CD4-positive, CD25-positive, alpha-beta regulatory T cell (primary cell): Measurements from ENCODE around the gene CLTCL1. TPM values are rescaled to one million over a fixed set of nuclear protein-coding genes. Genes with fewer than 3 reads are reported as not detected.
A peak's percentile ranks its signal among the peaks of the same experiment; 100 is the strongest.

Source experiments
- ATAC-seq, 2 donors: fragments of 150-1000 bp; cut with Tn5 transposase; one replicate each; pipeline ENCODE4 v1.10.0; 2021; ENCODE audit warnings: low read depth in 2 of 2, moderate number of reproducible peaks in 2 of 2, moderate library complexity in 1 of 2
- DNase-seq, 3 donors: peaks; one replicate each; pipeline versions ENCODE4 v3.0.0 to v3.0.0-alpha.2; 2012 to 2022; ENCODE audit warnings: mixed read lengths in 1 of 3
- H3K27ac ChIP-seq: one replicate; pipeline ENCODE4 v1.7.0; 2013; ENCODE audit warnings: mild to moderate bottlenecking, low read length; ENCODE audit not compliant: insufficient read depth, poor library complexity, severe bottlenecking
- H3K27me3 ChIP-seq: one replicate; pipeline ENCODE4 v1.7.0; 2013; ENCODE audit warnings: low read length; ENCODE audit not compliant: control insufficient read depth, insufficient read depth
- H3K36me3 ChIP-seq: one replicate; pipeline ENCODE4 v1.7.0; 2013; ENCODE audit warnings: mild to moderate bottlenecking, low read length, moderate library complexity; ENCODE audit not compliant: control insufficient read depth, insufficient read depth
- H3K4me1 ChIP-seq: 2 replicates; pipeline ENCODE4 v1.7.0; 2013; ENCODE audit warnings: mild to moderate bottlenecking, low read length; ENCODE audit not compliant: insufficient read depth, control insufficient read depth, poor library complexity, severe bottlenecking
- H3K4me3 ChIP-seq: one replicate; pipeline ENCODE4 v1.7.0; 2013; ENCODE audit warnings: low read depth, mild to moderate bottlenecking, low read length, moderate library complexity
- H3K9me3 ChIP-seq, 2 experiments: 1 replicate in 1 of 2; 2 replicates in 1 of 2; pipeline ENCODE4 v1.7.0; 2013; ENCODE audit warnings: low read length in 2 of 2, mild to moderate bottlenecking in 1 of 2, moderate library complexity in 1 of 2; ENCODE audit not compliant: control insufficient read depth in 2 of 2
- H3K27ac Mint-ChIP-seq, 3 donors: one replicate each; pipeline ENCODE4 v1.8.0; 2020 to 2022; ENCODE audit warnings: mild to moderate bottlenecking in 3 of 3, mixed read lengths in 3 of 3, moderate library complexity in 2 of 3
- H3K27me3 Mint-ChIP-seq: one replicate; pipeline ENCODE4 v1.8.0; 2022; ENCODE audit warnings: mild to moderate bottlenecking, mixed read lengths
- H3K36me3 Mint-ChIP-seq: one replicate; pipeline ENCODE4 v1.8.0; 2020; ENCODE audit warnings: mixed read lengths
- H3K4me1 Mint-ChIP-seq, 4 donors: one replicate each; pipeline ENCODE4 v1.8.0; 2020 to 2022; ENCODE audit warnings: mixed read lengths in 4 of 4, mild to moderate bottlenecking in 1 of 4
- H3K4me3 Mint-ChIP-seq, 4 donors: one replicate each; pipeline ENCODE4 v1.8.0; 2020 to 2022; ENCODE audit warnings: mild to moderate bottlenecking in 4 of 4, mixed read lengths in 4 of 4, moderate library complexity in 3 of 4
- H3K9me3 Mint-ChIP-seq, 7 donors: one replicate each; pipeline ENCODE4 v1.8.0; 2020 to 2022; ENCODE audit warnings: mixed read lengths in 7 of 7, mild to moderate bottlenecking in 3 of 7, moderate library complexity in 2 of 7
- polyA plus RNA-seq, 4 donors: library from polyadenylated mRNA; unstranded; fragments of 300-500 nt; fragmentation: Illumina TruSeq; gene quantifications; one replicate each; pipeline ENCODE4 v1.2.3, GENCODE V29; 2021
- total RNA-seq: library from RNA; stranded (reverse); gene quantifications from one replicate; pipeline ENCODE4 v1.2.3, GENCODE V29; 2022

The CLTCL1 gene
- total and polyA plus RNA-seq, 5 donors from 2014 or later: 0.20 to 0.55 (median 0.34) TPM

- H3K27ac ChIP-seq: no peak overlapping the region
- peaks cover 4% of the 10 kb centered on the region for H3K4me1 ChIP-seq
- peak overlapping the region in 1 of 4 donors; percentile 64 for H3K4me3 Mint-ChIP-seq
- no peaks in the 10 kb centered on the region for H3K36me3 Mint-ChIP-seq
- ATAC-seq (no peak), DNase-seq (no peak)
- no peaks in the 10 kb centered on the region for H3K9me3 ChIP-seq
- peaks cover 2% of the 10 kb centered on the region for H3K27me3 Mint-ChIP-seq
- H3K36me3 ChIP-seq: no peaks in the 10 kb centered on the region
- H3K4me1 Mint-ChIP-seq: peaks cover 1 to 18% (median 9%) of the 10 kb centered on the region in 4 donors
- peaks cover 0 to 1% (median 0%) of the 10 kb centered on the region in 7 donors for H3K9me3 Mint-ChIP-seq
- no peak overlapping the region for H3K27ac Mint-ChIP-seq
- H3K27me3 ChIP-seq: no peaks in the 10 kb centered on the region
- no peak overlapping the region for H3K4me3 ChIP-seq
These were observed 107.1 kb downstream of the CLTCL1 start for GRCh38 chr22:19184276-19184997.

- H3K9me3 ChIP-seq: no peaks in the 10 kb centered on the region
- DNase-seq: no peak
- H3K27me3 ChIP-seq: no peaks in the 10 kb centered on the region
- Mint-ChIP-seq H3K9me3 (peaks cover 0 to 1% (median 0%) of the 10 kb centered on the region in 7 donors), H3K4me3 (no peak overlapping the region), H3K4me1 (peaks cover 5 to 22% (median 13%) of the 10 kb centered on the region in 4 donors), H3K36me3 (no peaks in the 10 kb centered on the region), H3K27ac (no peak overlapping the region), H3K27me3 (no peaks in the 10 kb centered on the region)
- ATAC-seq: no peak
- no peaks in the 10 kb centered on the region for H3K36me3 ChIP-seq
- H3K27ac ChIP-seq: no peak overlapping the region
- H3K4me1 ChIP-seq: peaks cover 10% of the 10 kb centered on the region
- H3K4me3 ChIP-seq: no peak overlapping the region
These were observed 108.3 kb downstream of the CLTCL1 start for GRCh38 chr22:19183216-19183615.

DNA sequence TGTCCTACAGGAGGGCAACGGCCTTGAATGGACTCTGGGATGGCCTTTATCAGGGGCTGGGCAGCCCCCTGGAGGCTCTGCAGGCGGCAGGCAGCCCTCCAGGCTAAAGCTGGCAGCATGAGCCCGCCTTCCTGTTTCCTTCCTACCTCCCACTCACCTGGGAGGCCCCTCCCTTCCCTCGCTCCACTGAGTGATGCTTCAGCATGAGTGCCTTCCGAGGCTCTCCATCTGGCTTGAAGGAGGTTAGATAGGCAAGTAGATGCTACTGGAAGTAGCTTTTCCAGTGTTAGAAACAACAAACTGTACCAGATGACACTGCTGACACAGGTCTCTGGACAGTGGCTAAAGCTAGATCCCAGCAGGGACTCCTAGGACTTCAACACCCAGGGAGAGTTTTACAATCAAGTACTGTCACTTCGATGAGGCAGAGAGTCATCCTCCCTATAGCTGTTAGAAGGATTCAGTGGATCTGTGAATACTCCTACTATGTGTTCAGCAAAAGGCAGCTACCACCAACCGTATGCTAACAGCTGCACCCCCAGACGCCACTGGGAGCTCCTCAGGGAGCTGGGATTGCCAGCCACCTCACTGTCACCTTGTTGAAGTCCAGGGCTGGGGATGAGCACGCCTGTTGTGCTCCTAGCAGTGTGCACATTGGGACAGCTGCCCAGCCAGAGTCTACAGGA is 108.9 kb downstream of the CLTCL1 start:
- DNase-seq (peak in 1 of 3 donors; percentile 33), ATAC-seq (no peak)
- Mint-ChIP-seq H3K36me3 (no peaks in the 10 kb centered on the region), H3K27ac (peak overlapping the region in 1 of 3 donors; percentile 80), H3K27me3 (no peaks in the 10 kb centered on the region), H3K4me3 (peak overlapping the region in 3 of 4 donors; percentile 29 to 71 (median 48)), H3K9me3 (peaks cover 0 to 1% (median 0%) of the 10 kb centered on the region in 7 donors), H3K4me1 (peaks cover 5 to 22% (median 13%) of the 10 kb centered on the region in 4 donors)
- Histone ChIP-seq H3K4me1 (peaks cover 14% of the 10 kb centered on the region), H3K4me3 (no peak overlapping the region), H3K27me3 (no peaks in the 10 kb centered on the region), H3K27ac (no peak overlapping the region), H3K36me3 (no peaks in the 10 kb centered on the region), H3K9me3 (no peaks in the 10 kb centered on the region)

DNA sequence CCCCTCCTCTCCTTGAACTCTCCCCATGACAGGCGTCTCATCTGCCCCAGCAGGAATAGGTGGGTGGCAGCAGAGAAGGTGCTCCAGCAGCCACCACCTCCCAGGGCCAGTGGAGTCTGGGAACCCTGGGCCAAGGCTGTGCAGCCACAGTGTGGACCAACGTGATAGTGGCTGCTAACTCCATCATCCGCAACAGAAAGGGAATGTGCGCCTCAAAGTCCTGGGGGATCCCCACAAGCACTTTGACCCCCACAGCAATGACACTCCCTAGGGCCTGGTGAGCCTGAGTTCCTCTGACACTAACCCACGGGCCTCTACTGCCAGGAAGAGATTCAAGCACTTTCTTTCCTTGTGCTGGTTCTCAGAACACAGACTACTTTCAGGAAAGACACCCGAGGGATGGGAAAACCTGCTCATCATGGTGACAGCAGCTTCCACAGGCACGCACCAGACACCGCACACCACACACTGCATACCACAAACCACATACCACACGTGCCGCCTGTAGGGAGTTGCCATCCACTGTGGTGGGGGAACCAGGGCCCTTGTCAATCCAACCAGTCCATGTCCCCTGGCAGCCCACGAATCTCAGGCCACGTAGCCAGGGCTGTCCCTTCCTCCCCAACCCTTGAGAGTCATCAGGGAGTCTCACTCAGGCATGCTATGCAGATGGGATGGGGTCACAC is 109.6 kb downstream of the CLTCL1 start:
- Mint-ChIP-seq H3K27ac (peak overlapping the region in 1 of 3 donors; percentile 80), H3K27me3 (no peaks in the 10 kb centered on the region), H3K9me3 (peaks cover 0 to 1% (median 0%) of the 10 kb centered on the region in 7 donors), H3K4me3 (peak overlapping the region; percentile 7 to 71 (median 49)), H3K36me3 (no peaks in the 10 kb centered on the region), H3K4me1 (peaks cover 5 to 22% (median 13%) of the 10 kb centered on the region in 4 donors)
- ATAC-seq: no peak
- H3K27me3 ChIP-seq: no peaks in the 10 kb centered on the region
- H3K4me1 ChIP-seq: peaks cover 20% of the 10 kb centered on the region
- H3K36me3 ChIP-seq: no peaks in the 10 kb centered on the region
- no peak overlapping the region for H3K4me3 ChIP-seq
- no peaks in the 10 kb centered on the region for H3K9me3 ChIP-seq
- no peak overlapping the region for H3K27ac ChIP-seq
- no peak for DNase-seq

- Histone ChIP-seq H3K36me3 (no peaks in the 10 kb centered on the region), H3K27ac (no peak overlapping the region), H3K4me3 (no peak overlapping the region), H3K4me1 (peaks cover 20% of the 10 kb centered on the region), H3K9me3 (no peaks in the 10 kb centered on the region), H3K27me3 (no peaks in the 10 kb centered on the region)
- ATAC-seq (no peak), DNase-seq (no peak)
- Mint-ChIP-seq H3K4me1 (peaks cover 5 to 27% (median 13%) of the 10 kb centered on the region in 4 donors), H3K27ac (no peak overlapping the region), H3K4me3 (peak overlapping the region in 1 of 4 donors; percentile 71), H3K27me3 (no peaks in the 10 kb centered on the region), H3K9me3 (peaks cover 0 to 1% (median 0%) of the 10 kb centered on the region in 7 donors), H3K36me3 (no peaks in the 10 kb centered on the region)
These were observed 110.6 kb downstream of the CLTCL1 start for GRCh38 chr22:19180740-19181410.

- ATAC-seq (no peak), DNase-seq (no peak)
- Mint-ChIP-seq H3K27ac (no peak overlapping the region), H3K36me3 (no peaks in the 10 kb centered on the region), H3K9me3 (peaks cover 0 to 1% (median 0%) of the 10 kb centered on the region in 7 donors), H3K4me1 (peaks cover 5 to 30% (median 13%) of the 10 kb centered on the region in 4 donors), H3K27me3 (no peaks in the 10 kb centered on the region), H3K4me3 (peak overlapping the region in 1 of 4 donors; percentile 71)
- Histone ChIP-seq H3K27ac (no peak overlapping the region), H3K27me3 (no peaks in the 10 kb centered on the region), H3K9me3 (no peaks in the 10 kb centered on the region), H3K36me3 (no peaks in the 10 kb centered on the region), H3K4me1 (peaks cover 20% of the 10 kb centered on the region), H3K4me3 (no peak overlapping the region)
These were observed 111.3 kb downstream of the CLTCL1 start for GRCh38 chr22:19180234-19180633.

DNA sequence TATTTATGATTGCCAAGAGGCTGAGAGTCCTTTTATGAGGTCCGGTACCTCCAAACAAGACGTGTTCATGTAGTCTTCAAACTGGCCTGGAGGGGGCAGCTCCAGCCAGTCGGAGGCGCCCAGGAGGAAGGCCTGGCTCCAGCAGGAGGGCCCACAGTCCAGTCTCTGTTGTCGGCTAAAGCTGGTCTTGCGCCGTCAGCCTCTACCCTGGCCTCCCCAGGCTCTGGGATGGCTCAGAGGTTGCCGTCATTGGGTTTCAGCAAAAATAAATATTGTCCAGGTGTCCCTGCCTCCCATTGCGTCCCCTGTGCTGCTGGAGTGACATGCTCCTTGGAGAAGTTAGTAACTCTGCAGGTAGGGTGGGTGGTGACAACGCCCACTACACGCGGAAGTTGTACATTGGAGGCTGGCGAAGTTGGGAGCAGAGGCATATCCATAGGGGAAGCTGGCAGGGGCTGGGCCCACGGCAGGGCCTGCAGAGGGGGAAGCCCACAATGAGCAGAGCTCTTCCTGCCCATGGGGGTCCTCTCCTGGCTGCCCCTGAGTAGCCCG is 111.9 kb downstream of the CLTCL1 start:
- peak overlapping the region; percentile 18 for H3K4me3 ChIP-seq
- peak in 2 of 3 donors; percentile 28 to 77 for DNase-seq
- Mint-ChIP-seq H3K27me3 (no peaks in the 10 kb centered on the region), H3K4me3 (peak overlapping the region; percentile 90 to 97 (median 93)), H3K27ac (peak overlapping the region; percentile 67 to 89 (median 76)), H3K9me3 (no peaks in the 10 kb centered on the region), H3K4me1 (peaks cover 5 to 30% (median 13%) of the 10 kb centered on the region in 4 donors), H3K36me3 (no peaks in the 10 kb centered on the region)
- H3K27ac ChIP-seq: peak overlapping the region; percentile 69
- H3K4me1 ChIP-seq: peaks cover 20% of the 10 kb centered on the region
- no peaks in the 10 kb centered on the region for H3K36me3 ChIP-seq
- H3K9me3 ChIP-seq: no peaks in the 10 kb centered on the region
- no peaks in the 10 kb centered on the region for H3K27me3 ChIP-seq
- ATAC-seq: peak; percentile 23 to 29
